Measurements from ENCODE around the gene AGFG2. TPM values are rescaled to one million over a fixed set of nuclear protein-coding genes. Genes with fewer than 3 reads are reported as not detected.

AGFG2 gene
- total RNA-seq, 1 donor from 2014 or later: 22.9 TPM

DNA sequence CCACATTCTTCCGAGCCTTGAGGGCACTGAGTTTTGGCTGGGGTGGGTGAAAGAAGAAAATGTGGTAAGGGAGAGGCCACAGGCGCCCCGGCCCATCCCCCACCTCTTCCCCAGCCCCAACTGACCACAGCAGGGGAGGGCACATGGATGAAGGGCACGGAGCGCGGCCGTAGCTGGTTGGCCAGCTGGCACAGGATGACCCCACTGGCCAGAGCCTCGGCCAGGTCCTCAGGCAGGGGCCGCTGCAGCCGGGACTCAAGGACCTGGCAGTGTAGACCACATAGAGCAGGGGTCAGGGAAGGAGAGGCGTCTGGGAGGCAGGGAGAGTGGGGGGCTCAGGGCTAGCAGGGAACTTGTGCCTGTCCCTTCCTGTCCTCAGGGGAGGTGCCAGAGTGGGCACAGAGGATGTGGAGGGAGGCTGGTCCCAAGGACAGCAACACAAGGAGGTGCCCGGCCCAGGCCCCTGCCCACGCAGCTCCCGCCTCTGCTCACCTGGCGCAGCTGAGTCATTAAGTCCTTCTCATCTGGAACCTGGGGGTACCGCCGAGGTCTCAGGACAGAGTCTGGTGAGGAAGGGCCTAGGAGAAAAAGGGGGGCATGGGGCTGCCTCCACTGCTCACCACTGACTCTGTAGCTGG is 36.9 kb downstream of the AGFG2 start:
- DNase-seq (no peak), ATAC-seq (no peak)
- no peaks in the 10 kb centered on the region for H3K9me3 ChIP-seq
- peaks cover 6% of the 10 kb centered on the region for H3K4me1 ChIP-seq
- no peak overlapping the region for H3K27ac ChIP-seq
- no peaks in the 10 kb centered on the region for H3K27me3 ChIP-seq (ENCODE audit: low read depth)
- intact Hi-C loops (cut with DNase I): no loop called here
- TF ChIP-seq, protein P1, sequence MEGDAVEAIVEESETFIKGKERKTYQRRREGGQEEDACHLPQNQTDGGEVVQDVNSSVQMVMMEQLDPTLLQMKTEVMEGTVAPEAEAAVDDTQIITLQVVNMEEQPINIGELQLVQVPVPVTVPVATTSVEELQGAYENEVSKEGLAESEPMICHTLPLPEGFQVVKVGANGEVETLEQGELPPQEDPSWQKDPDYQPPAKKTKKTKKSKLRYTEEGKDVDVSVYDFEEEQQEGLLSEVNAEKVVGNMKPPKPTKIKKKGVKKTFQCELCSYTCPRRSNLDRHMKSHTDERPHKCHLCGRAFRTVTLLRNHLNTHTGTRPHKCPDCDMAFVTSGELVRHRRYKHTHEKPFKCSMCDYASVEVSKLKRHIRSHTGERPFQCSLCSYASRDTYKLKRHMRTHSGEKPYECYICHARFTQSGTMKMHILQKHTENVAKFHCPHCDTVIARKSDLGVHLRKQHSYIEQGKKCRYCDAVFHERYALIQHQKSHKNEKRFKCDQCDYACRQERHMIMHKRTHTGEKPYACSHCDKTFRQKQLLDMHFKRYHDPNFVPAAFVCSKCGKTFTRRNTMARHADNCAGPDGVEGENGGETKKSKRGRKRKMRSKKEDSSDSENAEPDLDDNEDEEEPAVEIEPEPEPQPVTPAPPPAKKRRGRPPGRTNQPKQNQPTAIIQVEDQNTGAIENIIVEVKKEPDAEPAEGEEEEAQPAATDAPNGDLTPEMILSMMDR (IDR thresholded peaks at IDR 0.05): no peak
- H3K4me3 ChIP-seq: no peak overlapping the region
- peaks cover 68% of the 10 kb centered on the region for H3K36me3 ChIP-seq

DNA sequence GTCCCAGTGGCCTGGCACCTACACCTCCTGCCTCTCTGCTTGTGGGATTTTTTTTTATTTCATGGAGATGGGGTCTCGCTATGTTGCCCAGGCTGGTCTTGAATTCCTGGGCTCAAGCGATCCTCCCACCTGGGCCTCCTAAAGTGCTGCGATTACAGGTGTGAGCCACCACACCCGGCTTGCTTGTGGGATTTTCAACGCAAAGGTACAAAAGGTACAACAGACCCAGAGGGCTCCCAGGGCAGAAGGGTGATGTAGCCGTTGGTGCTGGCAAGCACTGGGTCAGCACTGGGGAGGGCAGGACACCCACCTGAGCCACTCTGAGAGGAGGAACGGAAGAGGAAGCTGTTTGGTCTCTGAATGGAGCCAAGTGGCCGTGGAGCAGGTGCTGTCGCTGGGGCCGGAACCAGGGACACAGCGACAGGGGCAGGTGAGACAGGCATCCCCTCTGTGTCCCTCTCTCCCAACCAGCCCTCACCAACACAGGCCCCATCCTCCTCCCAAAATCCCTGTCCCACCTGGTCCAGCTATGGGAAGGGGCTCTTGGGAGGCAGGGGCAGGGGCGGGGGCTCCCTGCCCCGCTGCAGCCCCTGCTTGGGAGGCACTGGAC is 37.5 kb downstream of the AGFG2 start:
- Histone ChIP-seq H3K9me3 (no peaks in the 10 kb centered on the region), H3K27me3 (ENCODE audit: low read depth) (no peaks in the 10 kb centered on the region), H3K36me3 (peaks cover 74% of the 10 kb centered on the region), H3K4me3 (no peak overlapping the region), H3K27ac (no peak overlapping the region), H3K4me1 (peaks cover 7% of the 10 kb centered on the region)
- DNase-seq (no peak), ATAC-seq (no peak)
- TF ChIP-seq, protein P1 (IDR thresholded peaks at IDR 0.05): no peak
- intact Hi-C loops (cut with DNase I): no loop called here

DNA sequence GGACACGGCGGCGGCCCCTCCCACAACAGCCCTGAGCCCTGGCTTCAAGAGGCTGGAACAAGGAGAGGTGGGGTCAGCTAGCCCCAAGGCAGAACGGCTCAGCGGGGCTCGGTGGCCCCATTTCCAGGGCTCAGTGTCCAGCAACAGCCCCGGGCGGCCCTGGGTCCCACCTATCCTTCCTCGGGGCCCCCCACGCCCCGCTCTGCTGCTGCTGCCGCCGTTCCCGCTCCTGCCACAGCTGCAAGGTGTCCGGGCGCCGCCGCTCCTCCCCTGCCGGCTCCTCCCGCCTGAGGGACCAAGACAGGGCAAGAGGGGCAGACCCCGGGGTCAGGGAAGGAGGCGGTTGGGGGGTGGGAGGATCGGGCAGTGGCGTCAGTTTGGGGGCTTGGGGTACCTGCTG is 38.1 kb downstream of the AGFG2 start:
- no peak overlapping the region for H3K4me3 ChIP-seq
- ATAC-seq (no peak), DNase-seq (no peak)
- H3K27ac ChIP-seq: no peak overlapping the region
- peaks cover 13% of the 10 kb centered on the region for H3K4me1 ChIP-seq
- no peaks in the 10 kb centered on the region for H3K27me3 ChIP-seq (ENCODE audit: low read depth)
- peaks cover 80% of the 10 kb centered on the region for H3K36me3 ChIP-seq
- no peaks in the 10 kb centered on the region for H3K9me3 ChIP-seq
- intact Hi-C loops (cut with DNase I): no loop called here
- TF ChIP-seq, protein P1 (IDR thresholded peaks at IDR 0.05): no peak

DNA sequence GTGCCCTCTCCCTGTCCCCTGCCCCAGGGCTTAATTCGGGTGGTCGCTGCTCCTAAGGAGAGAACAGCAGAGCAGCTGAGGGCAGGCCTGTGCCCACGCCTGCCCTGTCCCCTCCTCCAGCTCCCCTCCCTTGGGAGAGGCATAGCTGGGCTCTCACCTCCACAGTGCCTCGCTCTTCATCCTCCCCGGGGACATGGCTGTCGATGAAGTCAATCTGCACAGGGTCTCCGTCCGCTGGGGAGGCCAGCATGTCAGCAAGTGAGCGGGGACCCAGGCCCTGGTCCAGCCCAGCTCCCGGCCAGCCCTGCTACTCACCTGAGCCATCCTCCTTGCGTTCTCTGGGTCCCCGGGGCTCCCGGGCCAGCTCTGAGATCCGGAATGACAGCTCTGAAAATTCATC is 38.5 kb downstream of the AGFG2 start:
- Histone ChIP-seq H3K36me3 (peaks cover 84% of the 10 kb centered on the region), H3K27me3 (ENCODE audit: low read depth) (no peaks in the 10 kb centered on the region), H3K4me1 (peaks cover 17% of the 10 kb centered on the region), H3K27ac (no peak overlapping the region), H3K4me3 (no peak overlapping the region), H3K9me3 (no peaks in the 10 kb centered on the region)
- no peak for DNase-seq
- intact Hi-C loops (cut with DNase I): no loop called here
- TF ChIP-seq, protein P1 (IDR thresholded peaks at IDR 0.05): no peak
- ATAC-seq: no peak

DNA sequence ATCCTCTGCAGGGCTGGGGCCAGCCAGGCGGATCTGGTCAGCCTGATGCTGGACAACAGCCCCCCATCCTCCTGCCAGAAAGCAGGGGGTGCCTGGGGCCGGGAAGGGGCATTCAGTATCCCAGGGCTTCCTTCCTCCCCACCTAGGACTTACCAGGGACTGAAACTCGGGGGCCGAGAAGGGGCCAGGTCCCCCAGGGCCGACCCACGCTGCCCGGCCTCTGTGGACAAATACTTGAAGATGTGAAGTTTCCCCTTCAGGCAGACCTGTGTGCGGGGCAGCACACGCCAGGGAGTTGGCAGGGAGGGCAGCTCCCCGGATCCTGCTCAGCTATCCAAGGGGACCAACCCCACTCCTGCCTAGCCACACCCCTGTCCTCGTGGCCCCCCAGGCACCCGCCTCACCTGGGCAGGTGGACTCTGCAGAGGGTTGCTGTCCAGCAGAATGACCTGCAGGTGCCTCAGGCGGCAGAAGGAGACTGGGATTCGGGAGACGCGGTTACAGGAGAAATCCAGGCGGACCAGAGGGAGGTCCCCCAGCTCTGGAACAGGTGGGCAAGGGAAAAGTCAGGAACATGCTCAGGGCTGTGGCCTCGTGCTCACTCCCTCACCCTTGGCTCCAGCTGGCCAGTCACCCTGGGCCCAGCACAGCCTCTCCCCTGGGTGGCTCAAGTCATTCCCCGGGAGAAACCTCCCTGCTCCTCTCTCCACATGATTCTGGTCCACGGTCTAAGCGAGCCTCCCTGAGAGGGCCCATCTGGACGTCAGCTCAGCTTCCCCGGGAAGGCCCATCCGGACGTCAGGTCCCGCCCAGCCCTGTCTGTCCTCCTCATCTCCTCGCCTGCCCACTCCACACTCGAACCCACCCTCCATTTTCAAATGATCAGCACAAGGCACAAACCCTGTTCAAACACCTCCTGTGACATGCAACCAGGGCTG is 39.5 kb downstream of the AGFG2 start:
- TF ChIP-seq, protein P1 (IDR thresholded peaks at IDR 0.05): no peak
- peaks cover 92% of the 10 kb centered on the region for H3K36me3 ChIP-seq
- no peak for DNase-seq

More for the DNA sequence above, 39.5 kb downstream of the AGFG2 start:
- Histone ChIP-seq H3K4me3 (no peak overlapping the region), H3K4me1 (peaks cover 27% of the 10 kb centered on the region), H3K27ac (no peak overlapping the region), H3K27me3 (ENCODE audit: low read depth) (no peaks in the 10 kb centered on the region), H3K9me3 (no peaks in the 10 kb centered on the region)
- intact Hi-C loops (cut with DNase I): no loop called here
- ATAC-seq: no peak
